Occipital lobe (tissue), 2 donors: ENCODE measurements around the gene ARHGAP29. TPM values are rescaled to one million over a fixed set of nuclear protein-coding genes. Genes with fewer than 3 reads are reported as not detected.

Source experiments
- DNase-seq: peaks from one replicate; lab custom pipeline; 2025; lab: John Stamatoyannopoulos, UW
- total RNA-seq: library from RNA; depleted of rRNA; stranded (reverse); fragments of >200 nt; gene quantifications from one replicate; pipeline ENCODE4 v1.2.3, GENCODE V29; 2014

Gene ARHGAP29
- total RNA-seq, 1 donor from 2014 or later, result 15.4 TPM

DNA sequence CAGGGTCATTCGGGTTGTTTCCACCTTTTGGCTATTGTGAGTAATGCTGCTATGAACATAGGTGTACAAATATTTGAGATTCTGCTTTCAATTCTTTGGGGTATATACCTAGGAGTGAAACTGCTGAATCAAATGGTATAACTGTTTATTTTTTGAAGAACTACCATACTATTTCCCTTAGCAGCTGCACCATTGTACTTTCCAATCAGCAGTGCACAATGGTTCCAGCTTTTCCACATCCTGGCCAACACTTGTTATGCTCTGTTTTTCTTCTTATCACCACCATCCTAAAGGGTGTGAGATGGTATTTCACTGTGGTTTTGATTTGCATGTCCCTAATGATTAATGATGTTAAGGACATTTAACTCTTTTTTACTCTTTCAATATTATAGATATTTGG is 112.8 kb downstream of the ARHGAP29 start:
- no peak for DNase-seq

DNA sequence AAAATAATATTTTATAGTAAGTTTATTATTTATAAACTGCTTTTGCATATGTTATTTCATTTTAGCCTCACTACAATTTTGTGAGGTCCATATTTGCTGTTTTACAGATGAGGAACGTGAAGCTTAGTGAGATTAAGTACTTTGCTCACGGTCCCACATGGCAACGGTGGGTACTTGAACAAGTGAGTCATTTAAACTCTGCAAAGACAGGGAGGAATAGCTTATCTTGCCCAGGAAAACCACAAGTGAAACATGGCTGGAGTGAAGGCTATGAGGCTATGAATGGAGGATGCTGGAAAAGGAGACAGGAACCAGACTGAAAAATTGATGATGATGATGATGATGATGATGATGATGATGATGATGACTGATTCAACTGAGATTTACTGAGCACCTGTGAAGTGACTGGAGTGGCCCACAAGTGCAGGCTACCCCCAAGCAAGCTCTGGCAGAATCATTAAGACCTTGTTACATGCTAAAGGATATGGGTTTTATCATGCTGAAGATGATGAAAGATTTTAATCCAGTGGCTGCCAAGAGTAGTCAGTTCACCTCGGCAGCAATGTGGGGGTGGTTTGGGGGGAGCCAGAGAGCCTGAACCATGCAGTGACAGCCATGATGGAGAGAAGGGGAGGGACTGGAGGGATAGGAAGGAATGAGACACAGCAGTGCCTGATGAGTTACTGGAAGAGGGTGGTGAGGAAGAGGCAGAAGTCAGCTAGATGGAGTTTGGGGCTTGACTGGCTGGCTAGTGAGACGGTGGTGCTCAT is 115.0 kb downstream of the ARHGAP29 start:
- DNase-seq, result no peak

Other genes with a start within 250 kb of the ARHGAP29 start
- 0.94 TPM for gene ABCA4, start 116.4 kb downstream of the ARHGAP29 start, total RNA-seq
- 110 TPM for gene ABCD3, start 180.8 kb upstream of the ARHGAP29 start, total RNA-seq